Upper lobe of left lung (tissue), 4 donors: ENCODE measurements around the gene PMCH.

Source experiments
- CTCF ChIP-seq, 6 experiments: fragments of 450-650 bp in 4 of 6; fragments of 200-600 bp in 2 of 6; sonication (generic) in 2 of 6; IDR thresholded peaks; one replicate each; pipeline ENCODE4 v1.5.1; 2016 to 2019; ENCODE audit warnings: antibody characterized with exemption in 6 of 6
- EP300 ChIP-seq, 4 donors: sonication (generic); formaldehyde crosslinking; IDR thresholded peaks; one replicate each; pipeline ENCODE4 v1.5.1; 2017; ENCODE audit warnings: antibody characterized with exemption in 4 of 4, control low read depth in 2 of 4
- POLR2A ChIP-seq, 4 donors: fragments of 450-650 bp; IDR thresholded peaks; one replicate each; pipeline ENCODE4 v1.5.1; 2016 to 2017; ENCODE audit warnings: antibody characterized with exemption in 4 of 4, mild to moderate bottlenecking in 2 of 4

DNA sequence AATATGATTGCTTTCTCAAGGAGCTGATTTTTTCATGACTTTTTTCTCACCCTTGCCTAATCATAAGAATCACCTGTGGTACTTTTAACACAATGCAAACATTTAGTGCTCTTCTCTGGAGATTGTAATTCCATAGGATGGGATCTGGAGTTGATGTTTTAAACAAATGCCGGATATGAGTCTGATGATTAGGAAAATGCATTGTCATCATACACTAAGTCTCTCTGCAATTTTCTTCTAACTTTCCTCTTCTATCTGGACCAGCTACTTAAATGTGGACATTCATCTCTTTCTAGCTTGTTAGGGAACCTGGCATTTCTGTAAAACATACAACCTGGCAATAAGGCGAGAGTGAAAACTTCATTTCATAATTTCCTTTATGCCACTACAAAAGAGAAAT lies 23.5 kb downstream of the PMCH start:
- TF ChIP-seq CTCF (IDR thresholded peaks at IDR 0.05) (no peak), POLR2A (IDR thresholded peaks at IDR 0.05) (no peak), EP300 (IDR thresholded peaks at IDR 0.05) (no peak)
